ENCODE results near the gene UBASH3A.

DNA sequence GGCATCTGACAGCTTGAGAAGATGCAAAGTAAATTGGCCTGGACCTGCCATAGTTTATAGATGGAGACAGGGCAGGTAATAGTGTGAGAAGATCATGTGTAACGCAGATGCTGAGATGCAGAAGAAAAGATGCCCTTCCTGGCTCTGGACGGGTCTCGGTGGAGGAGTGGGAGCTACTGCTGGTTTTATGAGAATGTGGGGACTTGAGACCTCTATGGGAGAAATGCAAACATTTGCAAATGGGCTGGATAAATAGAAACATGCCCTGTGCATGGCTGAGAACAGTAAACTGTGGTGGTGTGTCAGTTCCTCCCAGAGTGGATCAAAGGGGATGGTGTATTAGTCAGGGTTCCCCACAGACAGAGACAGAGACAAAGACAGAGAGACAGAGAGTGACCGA is 21.9 kb downstream of the UBASH3A start:
- no peak for TF ChIP-seq POLR2A (IDR thresholded peaks at IDR 0.05)
- TF ChIP-seq, protein P1, sequence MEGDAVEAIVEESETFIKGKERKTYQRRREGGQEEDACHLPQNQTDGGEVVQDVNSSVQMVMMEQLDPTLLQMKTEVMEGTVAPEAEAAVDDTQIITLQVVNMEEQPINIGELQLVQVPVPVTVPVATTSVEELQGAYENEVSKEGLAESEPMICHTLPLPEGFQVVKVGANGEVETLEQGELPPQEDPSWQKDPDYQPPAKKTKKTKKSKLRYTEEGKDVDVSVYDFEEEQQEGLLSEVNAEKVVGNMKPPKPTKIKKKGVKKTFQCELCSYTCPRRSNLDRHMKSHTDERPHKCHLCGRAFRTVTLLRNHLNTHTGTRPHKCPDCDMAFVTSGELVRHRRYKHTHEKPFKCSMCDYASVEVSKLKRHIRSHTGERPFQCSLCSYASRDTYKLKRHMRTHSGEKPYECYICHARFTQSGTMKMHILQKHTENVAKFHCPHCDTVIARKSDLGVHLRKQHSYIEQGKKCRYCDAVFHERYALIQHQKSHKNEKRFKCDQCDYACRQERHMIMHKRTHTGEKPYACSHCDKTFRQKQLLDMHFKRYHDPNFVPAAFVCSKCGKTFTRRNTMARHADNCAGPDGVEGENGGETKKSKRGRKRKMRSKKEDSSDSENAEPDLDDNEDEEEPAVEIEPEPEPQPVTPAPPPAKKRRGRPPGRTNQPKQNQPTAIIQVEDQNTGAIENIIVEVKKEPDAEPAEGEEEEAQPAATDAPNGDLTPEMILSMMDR (IDR thresholded peaks at IDR 0.05), result no peak
- no peak for TF ChIP-seq EP300 (IDR thresholded peaks at IDR 0.05)
